Sigmoid colon (tissue), 7 donors: ENCODE measurements around the gene PPP2R5E. TPM values are rescaled to one million over a fixed set of nuclear protein-coding genes. Genes with fewer than 3 reads are reported as not detected.

ENCODE experiments used
- DNase-seq: peaks from one replicate; pipeline ENCODE4 v3.0.0-alpha.2; 2019
- H3K27ac ChIP-seq, 4 donors: fragments of 200-600 bp; sonication (generic); one replicate each; pipeline ENCODE4 v1.5.1; 2016 to 2019; ENCODE audit warnings: mild to moderate bottlenecking in 1 of 4
- H3K27me3 ChIP-seq, 3 donors: fragments of 200-600 bp; sonication (generic); one replicate each; pipeline ENCODE4 v1.5.1; 2019; ENCODE audit warnings: mild to moderate bottlenecking in 1 of 3
- H3K36me3 ChIP-seq, 4 donors: fragments of 200-600 bp; sonication (generic); one replicate each; pipeline ENCODE4 v1.5.1; 2016 to 2019
- H3K4me1 ChIP-seq, 4 donors: fragments of 200-600 bp; sonication (generic); one replicate each; pipeline ENCODE4 v1.5.1; 2017 to 2019
- H3K4me3 ChIP-seq, 4 donors: fragments of 200-600 bp; sonication (generic); one replicate each; pipeline ENCODE4 v1.5.1; 2017 to 2019; ENCODE audit warnings: mild to moderate bottlenecking in 2 of 4, moderate library complexity in 1 of 4
- H3K9me3 ChIP-seq, 4 donors: fragments of 200-600 bp in 3 of 4; sonication (generic) in 3 of 4; one replicate each; pipeline versions ENCODE4 v1.5.1 to v1.6.1; 2013 to 2019
- EP300 ChIP-seq, 4 donors: sonication (generic); formaldehyde crosslinking; IDR thresholded peaks; one replicate each; pipeline ENCODE4 v1.6.1; 2017; ENCODE audit warnings: antibody characterized with exemption in 4 of 4
- POLR2A ChIP-seq, 2 donors: fragments of 450-650 bp; IDR thresholded peaks; one replicate each; pipeline ENCODE4 v1.6.1; 2016; ENCODE audit warnings: antibody characterized with exemption in 2 of 2, mild to moderate bottlenecking in 2 of 2, moderate library complexity in 2 of 2
- POLR2AphosphoS5 ChIP-seq, 4 donors: sonication (generic); formaldehyde crosslinking; IDR thresholded peaks; one replicate each; pipeline ENCODE4 v1.6.1; 2017; ENCODE audit warnings: antibody characterized with exemption in 4 of 4
- WGBS, 2 donors: extraction: QIAGEN DNeasy Blood & Tissue Kit; methylation state at CpG; one replicate each; pipeline ENCODE4 v1.1.7; 2013; 5-methylcytosine and 5-hydroxymethylcytosine counted together
- intact Hi-C: fragments of 100-400 bp; cut with DNase I; formaldehyde crosslinking; loops from one replicate; pipeline ENCODE4 v1.15.1; 2023
- polyA plus RNA-seq, 3 donors: library from polyadenylated mRNA; stranded (reverse); fragments of 200-250 nt; gene quantifications; one replicate each; pipeline ENCODE4 v1.2.3, GENCODE V29; 2013
- total RNA-seq, 4 donors: library from RNA; depleted of rRNA; stranded (reverse); fragments of >200 nt; gene quantifications; one replicate each; pipeline ENCODE4 v1.1.0, GENCODE V29; 2016
- TF ChIP-seq, protein P1 (sequence below), 4 experiments: fragments of 450-650 bp in 3 of 4; fragments of 200-600 bp in 1 of 4; IDR thresholded peaks; one replicate each; pipeline ENCODE4 v1.5.1; 2016 to 2019; ENCODE audit warnings: antibody characterized with exemption in 4 of 4, mild to moderate bottlenecking in 3 of 4, moderate library complexity in 2 of 4
- donor health status: healthy with polysubstance abuse.
- donor health status: Bipolar disorder and iron deficiency.
- donor health status: healthy.

The PPP2R5E gene
- total and polyA plus RNA-seq, 7 donors, result 10.8 to 28.9 (median 23.7) TPM

DNA sequence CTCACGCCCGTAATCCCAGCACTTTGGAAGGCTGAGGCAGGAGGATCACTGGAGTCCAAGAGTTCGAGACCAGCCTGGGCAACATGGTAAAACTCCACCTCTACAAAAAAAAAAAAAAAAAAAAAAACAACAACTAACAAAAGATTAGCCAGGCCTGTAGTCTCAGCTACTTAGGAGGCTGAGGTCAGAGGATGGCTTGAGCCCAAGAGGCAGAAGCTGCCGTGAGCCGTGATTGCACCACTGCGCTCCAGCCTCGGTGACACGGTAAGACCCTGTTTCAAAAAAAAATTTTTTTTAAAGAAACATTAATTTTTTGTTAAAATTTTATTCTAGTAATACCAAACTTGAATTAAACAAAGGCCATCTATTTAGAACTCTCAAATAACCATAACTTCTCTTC, 77.8 kb downstream of the PPP2R5E start:
- Histone ChIP-seq H3K4me3 (no peak overlapping the region), H3K36me3 (no peaks in the 10 kb centered on the region), H3K27me3 (no peaks in the 10 kb centered on the region), H3K27ac (no peak overlapping the region), H3K4me1 (peaks cover 0 to 33% (median 15%) of the 10 kb centered on the region in 4 donors), H3K9me3 (no peaks in the 10 kb centered on the region)
- WGBS, 2 donors, result 98% methylated on average over 8 of the region's 8 CpGs
- intact Hi-C loops, result no loop called here
- TF ChIP-seq, protein P1, sequence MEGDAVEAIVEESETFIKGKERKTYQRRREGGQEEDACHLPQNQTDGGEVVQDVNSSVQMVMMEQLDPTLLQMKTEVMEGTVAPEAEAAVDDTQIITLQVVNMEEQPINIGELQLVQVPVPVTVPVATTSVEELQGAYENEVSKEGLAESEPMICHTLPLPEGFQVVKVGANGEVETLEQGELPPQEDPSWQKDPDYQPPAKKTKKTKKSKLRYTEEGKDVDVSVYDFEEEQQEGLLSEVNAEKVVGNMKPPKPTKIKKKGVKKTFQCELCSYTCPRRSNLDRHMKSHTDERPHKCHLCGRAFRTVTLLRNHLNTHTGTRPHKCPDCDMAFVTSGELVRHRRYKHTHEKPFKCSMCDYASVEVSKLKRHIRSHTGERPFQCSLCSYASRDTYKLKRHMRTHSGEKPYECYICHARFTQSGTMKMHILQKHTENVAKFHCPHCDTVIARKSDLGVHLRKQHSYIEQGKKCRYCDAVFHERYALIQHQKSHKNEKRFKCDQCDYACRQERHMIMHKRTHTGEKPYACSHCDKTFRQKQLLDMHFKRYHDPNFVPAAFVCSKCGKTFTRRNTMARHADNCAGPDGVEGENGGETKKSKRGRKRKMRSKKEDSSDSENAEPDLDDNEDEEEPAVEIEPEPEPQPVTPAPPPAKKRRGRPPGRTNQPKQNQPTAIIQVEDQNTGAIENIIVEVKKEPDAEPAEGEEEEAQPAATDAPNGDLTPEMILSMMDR (IDR thresholded peaks at IDR 0.05), result no peak
- TF ChIP-seq POLR2A (IDR thresholded peaks at IDR 0.05) (no peak), POLR2AphosphoS5 (IDR thresholded peaks at IDR 0.05) (no peak)
- no peak for DNase-seq

DNA sequence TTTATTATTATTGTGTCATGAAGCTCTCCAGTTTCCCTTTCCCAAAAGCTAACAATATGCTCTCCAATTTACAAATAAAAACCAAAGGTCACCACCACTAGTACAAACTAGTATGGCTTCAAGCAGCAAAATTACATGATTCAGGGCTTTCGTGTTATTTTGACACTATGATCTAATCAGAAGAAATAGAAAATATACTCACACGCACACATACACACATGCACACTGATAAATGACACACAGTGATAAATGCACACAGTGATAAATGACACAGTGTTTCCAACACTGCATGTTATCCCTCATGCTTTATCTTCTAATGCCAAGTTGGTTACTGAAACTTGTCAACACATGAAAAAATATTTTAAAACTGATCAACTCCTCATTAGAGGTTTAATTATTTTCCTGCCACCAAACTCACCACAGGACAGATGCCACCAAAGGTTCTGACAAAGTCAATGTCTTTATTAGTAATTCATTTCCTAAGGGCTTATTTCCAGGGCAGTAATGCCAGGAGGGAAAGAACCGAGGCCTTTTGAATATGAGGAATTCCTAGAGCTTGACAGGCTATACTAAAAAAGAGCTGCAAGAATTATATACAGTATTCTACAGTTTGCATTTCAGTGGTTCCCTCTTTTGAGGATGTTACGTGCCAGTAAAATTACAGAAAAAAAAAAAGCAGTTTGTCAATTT, 82.4 kb downstream of the PPP2R5E start:
- no peaks in the 10 kb centered on the region for H3K36me3 ChIP-seq
- DNase-seq, result no peak
- no peak for TF ChIP-seq POLR2AphosphoS5 (IDR thresholded peaks at IDR 0.05)
- TF ChIP-seq, protein P1 (IDR thresholded peaks at IDR 0.05), result no peak
- TF ChIP-seq POLR2A (IDR thresholded peaks at IDR 0.05), result no peak
- WGBS, 2 donors, result 44 to 65% methylated on average over 4 of the region's 4 CpGs
- no peaks in the 10 kb centered on the region for H3K9me3 ChIP-seq
- H3K27me3 ChIP-seq, result no peaks in the 10 kb centered on the region
- H3K27ac ChIP-seq, result no peak overlapping the region
- H3K4me3 ChIP-seq, result no peak overlapping the region
- peaks cover 0 to 34% (median 22%) of the 10 kb centered on the region in 4 donors for H3K4me1 ChIP-seq
- intact Hi-C loops, result no loop called here

DNA sequence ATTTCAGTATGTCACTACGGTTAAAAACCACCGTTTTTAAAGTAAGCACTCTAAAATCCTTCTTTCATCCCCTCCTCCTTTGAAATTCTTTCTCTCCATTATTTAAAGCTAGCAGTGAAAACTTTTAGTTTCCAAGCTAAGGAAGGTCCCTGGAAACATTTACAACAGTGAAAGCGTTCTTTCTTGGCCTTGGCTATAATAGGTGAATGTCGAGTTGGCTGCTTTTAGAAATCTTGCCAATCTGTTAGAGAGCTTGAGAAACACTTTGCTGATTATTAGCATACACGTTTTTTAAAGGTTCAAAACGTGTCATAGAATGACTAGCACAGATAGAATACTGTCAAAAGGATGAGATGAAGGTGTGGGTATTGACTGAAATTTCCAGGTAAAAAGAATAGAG, 83.4 kb downstream of the PPP2R5E start:
- WGBS, 2 donors, result 69 to 80% methylated on average over 6 of the region's 6 CpGs
- peaks cover 0 to 41% (median 28%) of the 10 kb centered on the region in 4 donors for H3K4me1 ChIP-seq
- no peaks in the 10 kb centered on the region for H3K36me3 ChIP-seq
- H3K9me3 ChIP-seq, result no peaks in the 10 kb centered on the region
- no peak overlapping the region for H3K4me3 ChIP-seq
- no peak for DNase-seq
- intact Hi-C loops, result no loop called here
- H3K27me3 ChIP-seq, result no peaks in the 10 kb centered on the region
- H3K27ac ChIP-seq, result peak overlapping the region in 1 of 4 donors; percentile 39
- TF ChIP-seq EP300 (IDR thresholded peaks at IDR 0.05) (no peak), POLR2AphosphoS5 (IDR thresholded peaks at IDR 0.05) (no peak), POLR2A (IDR thresholded peaks at IDR 0.05) (no peak)
- TF ChIP-seq, protein P1 (IDR thresholded peaks at IDR 0.05), result no peak

DNA sequence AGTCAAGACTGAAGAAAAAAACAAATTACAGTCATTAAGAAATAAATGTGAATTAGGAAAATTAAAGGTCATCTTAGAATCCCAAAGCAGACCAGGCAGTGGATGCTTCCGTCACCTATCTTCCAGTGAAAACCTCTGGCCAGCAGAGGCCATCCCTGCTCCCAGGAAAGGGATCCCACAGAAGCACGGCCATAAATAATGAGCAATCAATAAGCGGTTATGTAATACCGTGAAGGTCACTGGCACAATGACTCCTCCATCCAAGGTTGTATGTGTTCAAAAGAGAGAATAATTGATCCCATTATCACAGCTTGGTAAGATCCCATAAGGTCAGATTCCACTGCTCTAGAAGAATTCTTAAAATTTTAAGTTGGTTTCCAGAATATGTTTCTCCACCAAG, 85.7 kb downstream of the PPP2R5E start:
- no peak for DNase-seq
- intact Hi-C loops, result no loop called here
- H3K27me3 ChIP-seq, result no peaks in the 10 kb centered on the region
- 81 to 94% methylated on average over 4 of the region's 4 CpGs for WGBS, 2 donors
- TF ChIP-seq, protein P1 (IDR thresholded peaks at IDR 0.05), result no peak
- TF ChIP-seq EP300 (IDR thresholded peaks at IDR 0.05) (no peak), POLR2AphosphoS5 (IDR thresholded peaks at IDR 0.05) (no peak), POLR2A (IDR thresholded peaks at IDR 0.05) (no peak)
- peaks cover 0 to 61% (median 43%) of the 10 kb centered on the region in 4 donors for H3K4me1 ChIP-seq
- H3K27ac ChIP-seq, result no peak overlapping the region
- H3K4me3 ChIP-seq, result no peak overlapping the region
- H3K36me3 ChIP-seq, result no peaks in the 10 kb centered on the region
- H3K9me3 ChIP-seq, result no peaks in the 10 kb centered on the region
